ELF-1 (cell line): Measurements from ENCODE around the gene B4GALT6.
A peak's percentile ranks its signal among the peaks of the same experiment; 100 is the strongest.

ENCODE experiments used
- DNase-seq: peaks from one replicate; pipeline ENCODE4 v3.0.0-alpha.2; 2016; ENCODE audit warnings: low read depth, low spot score

Gene B4GALT6

GRCh38 chr18:31633392-31634330, 50.7 kb downstream of the B4GALT6 start:
- no peak for DNase-seq

GRCh38 chr18:31632356-31632755, 52.0 kb downstream of the B4GALT6 start:
- no peak for DNase-seq

GRCh38 chr18:31631526-31631925, 52.9 kb downstream of the B4GALT6 start:
- DNase-seq = no peak

GRCh38 chr18:31630549-31630948, 53.8 kb downstream of the B4GALT6 start:
- DNase-seq = no peak

- DNase-seq = no peak
Measured at GRCh38 chr18:31626409-31626808, 58.0 kb downstream of the B4GALT6 start.

- DNase-seq = no peak
Measured at GRCh38 chr18:31624892-31625640, 59.3 kb downstream of the B4GALT6 start.

- DNase-seq = no peak
Measured at GRCh38 chr18:31619291-31619690, 65.1 kb downstream of the B4GALT6 start.

GRCh38 chr18:31618801-31619200, 65.6 kb downstream of the B4GALT6 start:
- DNase-seq = no peak

- DNase-seq = no peak
Measured at GRCh38 chr18:31617031-31617717, 67.2 kb downstream of the B4GALT6 start.

GRCh38 chr18:31616586-31616985, 67.8 kb downstream of the B4GALT6 start:
- no peak for DNase-seq

- no peak for DNase-seq
Measured at GRCh38 chr18:31614044-31614443, 70.3 kb downstream of the B4GALT6 start.

GRCh38 chr18:31612124-31612523, 72.3 kb downstream of the B4GALT6 start:
- DNase-seq = no peak

- no peak for DNase-seq
Measured at GRCh38 chr18:31611511-31611910, 72.9 kb downstream of the B4GALT6 start.

GRCh38 chr18:31610286-31611205, 73.8 kb downstream of the B4GALT6 start:
- DNase-seq = peak; percentile 84

GRCh38 chr18:31609886-31610285, 74.5 kb downstream of the B4GALT6 start:
- DNase-seq = no peak

GRCh38 chr18:31607384-31607783, 77.0 kb downstream of the B4GALT6 start:
- DNase-seq = no peak

GRCh38 chr18:31606265-31606664, 78.1 kb downstream of the B4GALT6 start:
- DNase-seq = no peak

- no peak for DNase-seq
Measured at GRCh38 chr18:31603315-31603714, 81.1 kb downstream of the B4GALT6 start.

GRCh38 chr18:31598021-31598805, 86.2 kb downstream of the B4GALT6 start:
- no peak for DNase-seq
